Activated CD4-positive, alpha-beta T cell treated with anti-CD3 and anti-CD28 coated beads, Interleukin-10, Interleukin-2, amounts not matched to agents 100 ng/mL and 50 ng/mL, durations not matched to agents 16 hours and 8 hours (primary cell): ENCODE data around the gene RHNO1.

Source experiments
- DNase-seq: peaks from one replicate; pipeline ENCODE4 v3.0.0-alpha.2; 2020

RHNO1 gene

GRCh38 chr12:2912216-2912575 lies 35.2 kb downstream of the RHNO1 start:
- no peak for DNase-seq

GRCh38 chr12:2919249-2919648 lies 42.2 kb downstream of the RHNO1 start:
- DNase-seq = no peak

- no peak for DNase-seq
These were observed 45.3 kb downstream of the RHNO1 start for GRCh38 chr12:2922329-2922728.

DNA sequence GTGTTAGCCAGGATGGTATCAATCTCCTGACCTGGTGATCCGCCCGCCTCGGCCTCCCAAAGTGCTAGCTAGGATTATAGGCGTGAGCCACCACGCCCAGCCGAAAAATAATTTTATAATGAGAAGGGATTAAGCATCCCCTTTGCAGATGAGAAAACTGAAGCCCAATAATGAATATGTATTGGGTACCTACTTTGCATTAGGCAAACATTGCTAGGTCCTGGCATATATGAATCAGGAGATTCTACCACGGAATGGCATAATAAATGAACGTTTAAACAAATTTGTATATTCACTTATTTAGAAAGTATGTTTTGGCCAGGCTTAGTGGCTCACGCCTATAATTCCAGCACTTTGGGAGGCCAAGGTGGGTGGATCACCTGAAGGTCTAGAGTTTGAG lies 46.0 kb downstream of the RHNO1 start:
- no peak for DNase-seq

DNA sequence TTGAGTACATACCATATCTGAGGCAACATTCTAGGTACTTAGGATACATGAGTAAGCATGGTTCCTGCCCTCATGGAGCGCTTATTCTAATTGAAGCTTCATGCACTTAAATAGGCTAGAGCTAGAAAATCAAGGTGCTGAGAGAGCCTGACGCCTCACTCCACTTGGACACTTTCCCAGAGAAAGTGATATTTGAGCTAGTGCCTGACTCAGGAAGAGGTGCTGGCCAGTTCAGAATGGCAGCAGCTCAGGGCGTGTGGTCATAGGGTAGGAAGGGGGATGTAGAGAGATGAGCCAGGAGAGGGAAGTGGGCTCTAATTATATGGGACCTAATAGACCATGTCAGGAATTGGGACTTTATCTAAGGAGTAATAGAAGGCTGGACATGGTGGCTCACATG lies 47.0 kb downstream of the RHNO1 start:
- no peak for DNase-seq

DNA sequence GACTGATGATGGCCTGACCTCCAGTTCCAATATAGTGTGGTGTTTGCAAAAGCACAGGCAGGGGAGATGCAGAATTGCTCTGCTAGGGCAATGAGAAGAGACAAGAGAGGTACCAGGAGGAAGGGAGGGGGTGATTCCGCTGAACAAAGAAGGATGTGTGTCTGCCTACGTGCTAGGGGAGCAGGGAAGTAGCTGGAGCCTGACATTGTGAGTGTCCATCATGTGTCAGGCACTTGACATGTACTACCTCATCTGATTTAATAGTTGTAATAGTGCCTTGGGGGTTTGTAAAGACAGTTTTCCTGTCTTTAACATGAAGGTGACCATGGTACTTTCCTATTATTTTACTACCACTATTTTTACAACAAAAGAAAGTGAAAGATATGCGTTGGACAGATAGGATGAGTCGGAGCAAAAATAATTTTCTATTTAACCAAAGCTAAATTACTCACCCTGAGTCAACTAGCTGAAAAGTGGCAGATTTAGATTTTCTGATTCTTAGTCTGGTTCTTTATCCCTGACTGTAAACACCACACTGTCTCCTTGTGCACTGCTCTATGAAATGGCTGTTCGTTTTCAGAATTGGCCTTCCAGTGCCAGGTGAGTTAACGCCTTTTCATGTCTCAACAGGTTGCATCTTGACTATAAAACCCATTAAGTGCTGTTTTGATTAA lies 48.4 kb downstream of the RHNO1 start:
- peak; percentile 20 for DNase-seq

DNA sequence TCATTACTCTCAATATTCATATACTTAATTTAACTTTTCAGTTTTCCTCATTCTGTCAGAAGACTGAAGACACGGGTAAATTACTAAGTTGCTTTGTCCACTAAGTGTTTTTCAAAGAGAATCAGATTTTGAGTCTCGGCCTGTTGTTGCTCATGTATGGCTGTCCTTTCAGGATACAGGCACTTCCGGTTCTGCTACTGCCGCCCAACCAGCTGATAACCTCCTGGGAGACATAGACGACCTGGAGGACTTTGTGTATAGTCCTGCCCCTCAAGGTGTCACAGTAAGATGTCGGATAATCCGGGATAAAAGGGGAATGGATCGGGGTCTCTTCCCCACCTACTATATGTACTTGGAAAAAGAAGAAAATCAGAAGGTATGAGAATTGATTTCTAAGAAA lies 53.8 kb downstream of the RHNO1 start:
- DNase-seq = no peak

GRCh38 chr12:2933586-2933985 lies 56.6 kb downstream of the RHNO1 start:
- no peak for DNase-seq

- no peak for DNase-seq
These were observed 57.3 kb downstream of the RHNO1 start for GRCh38 chr12:2934371-2934770.

- DNase-seq = no peak
These were observed 59.3 kb downstream of the RHNO1 start for GRCh38 chr12:2936301-2936700.

GRCh38 chr12:2937500-2937899 lies 60.5 kb downstream of the RHNO1 start:
- no peak for DNase-seq
